Nephron progenitor cell (in vitro differentiated cells): ENCODE measurements around the gene KIF26A.

Experiments
- DNase-seq: peaks from one replicate; pipeline ENCODE4 v3.0.0; 2021
- H3K27ac Mint-ChIP-seq: 2 replicates; pipeline ENCODE4 v1.8.0; 2021; ENCODE audit warnings: mild to moderate bottlenecking, moderate library complexity, mixed read lengths
- H3K27me3 Mint-ChIP-seq: 2 replicates; pipeline ENCODE4 v1.8.0; 2021; ENCODE audit warnings: mild to moderate bottlenecking, low read depth, mixed read lengths; ENCODE audit not compliant: poor library complexity
- H3K36me3 Mint-ChIP-seq: 2 replicates; pipeline ENCODE4 v1.8.0; 2021; ENCODE audit warnings: low read depth, mixed read lengths
- H3K4me1 Mint-ChIP-seq: 2 replicates; pipeline ENCODE4 v1.8.0; 2021; ENCODE audit warnings: mixed read lengths
- H3K4me3 Mint-ChIP-seq: 2 replicates; pipeline ENCODE4 v1.8.0; 2021; ENCODE audit warnings: mild to moderate bottlenecking, moderate library complexity, mixed read lengths
- H3K9me3 Mint-ChIP-seq: 2 replicates; pipeline ENCODE4 v1.8.0; 2021; ENCODE audit warnings: mild to moderate bottlenecking, moderate library complexity, mixed read lengths
- TF ChIP-seq, protein P1 (sequence below): fragments of 200-600 bp; sonication (generic); IDR thresholded peaks from 2 replicates; pipeline ENCODE4 v1.5.0; 2021; ENCODE audit warnings: antibody characterized with exemption

Gene KIF26A

DNA sequence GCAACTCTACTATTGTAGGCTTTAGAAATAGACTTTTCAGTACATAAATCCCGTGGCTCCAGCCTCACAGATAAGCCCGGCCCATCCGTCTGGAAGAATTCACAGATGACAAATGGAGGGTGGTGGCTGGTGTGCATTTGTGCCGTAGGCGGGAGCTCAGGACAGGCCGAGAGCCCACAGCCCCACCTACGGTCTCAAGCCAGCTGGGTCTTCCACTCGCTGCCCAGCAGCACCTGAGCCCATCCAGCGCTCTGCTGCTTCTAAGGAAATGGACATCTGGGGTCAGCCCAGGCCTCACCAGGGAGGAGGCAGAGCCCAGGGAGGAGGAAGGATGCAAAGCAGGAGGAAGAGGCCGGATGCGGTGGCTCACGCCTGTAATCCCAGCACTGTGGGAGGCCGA, 72.8 kb downstream of the KIF26A start:
- TF ChIP-seq, protein P1, sequence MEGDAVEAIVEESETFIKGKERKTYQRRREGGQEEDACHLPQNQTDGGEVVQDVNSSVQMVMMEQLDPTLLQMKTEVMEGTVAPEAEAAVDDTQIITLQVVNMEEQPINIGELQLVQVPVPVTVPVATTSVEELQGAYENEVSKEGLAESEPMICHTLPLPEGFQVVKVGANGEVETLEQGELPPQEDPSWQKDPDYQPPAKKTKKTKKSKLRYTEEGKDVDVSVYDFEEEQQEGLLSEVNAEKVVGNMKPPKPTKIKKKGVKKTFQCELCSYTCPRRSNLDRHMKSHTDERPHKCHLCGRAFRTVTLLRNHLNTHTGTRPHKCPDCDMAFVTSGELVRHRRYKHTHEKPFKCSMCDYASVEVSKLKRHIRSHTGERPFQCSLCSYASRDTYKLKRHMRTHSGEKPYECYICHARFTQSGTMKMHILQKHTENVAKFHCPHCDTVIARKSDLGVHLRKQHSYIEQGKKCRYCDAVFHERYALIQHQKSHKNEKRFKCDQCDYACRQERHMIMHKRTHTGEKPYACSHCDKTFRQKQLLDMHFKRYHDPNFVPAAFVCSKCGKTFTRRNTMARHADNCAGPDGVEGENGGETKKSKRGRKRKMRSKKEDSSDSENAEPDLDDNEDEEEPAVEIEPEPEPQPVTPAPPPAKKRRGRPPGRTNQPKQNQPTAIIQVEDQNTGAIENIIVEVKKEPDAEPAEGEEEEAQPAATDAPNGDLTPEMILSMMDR = no peak
- no peaks in the 10 kb centered on the region for H3K9me3 Mint-ChIP-seq
- H3K27me3 Mint-ChIP-seq = peaks cover 67% of the 10 kb centered on the region
- H3K27ac Mint-ChIP-seq = no peak overlapping the region
- no peak for DNase-seq
- peaks cover 20% of the 10 kb centered on the region for H3K4me1 Mint-ChIP-seq
- H3K36me3 Mint-ChIP-seq = no peaks in the 10 kb centered on the region
- no peak overlapping the region for H3K4me3 Mint-ChIP-seq

DNA sequence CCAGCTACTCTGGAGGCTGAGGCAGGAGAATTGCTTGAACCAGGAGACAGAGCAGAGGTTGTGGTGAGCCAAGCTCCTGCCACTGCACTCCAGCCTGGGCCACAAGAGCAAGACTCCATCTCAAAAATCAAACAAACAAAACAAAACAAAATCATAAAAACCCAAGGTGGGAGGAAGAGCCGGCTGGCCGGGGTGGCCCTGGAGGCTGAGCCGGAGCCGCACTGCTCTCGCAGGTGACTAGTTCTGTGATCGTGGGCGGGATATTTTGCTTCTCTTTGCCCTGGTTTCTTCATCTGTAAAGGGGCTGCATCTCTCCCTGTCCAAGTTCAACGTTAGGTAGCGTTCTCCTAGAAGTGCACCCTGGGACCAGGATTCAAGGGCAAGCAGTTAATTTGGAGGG, 73.4 kb downstream of the KIF26A start:
- H3K9me3 Mint-ChIP-seq = no peaks in the 10 kb centered on the region

DNA sequence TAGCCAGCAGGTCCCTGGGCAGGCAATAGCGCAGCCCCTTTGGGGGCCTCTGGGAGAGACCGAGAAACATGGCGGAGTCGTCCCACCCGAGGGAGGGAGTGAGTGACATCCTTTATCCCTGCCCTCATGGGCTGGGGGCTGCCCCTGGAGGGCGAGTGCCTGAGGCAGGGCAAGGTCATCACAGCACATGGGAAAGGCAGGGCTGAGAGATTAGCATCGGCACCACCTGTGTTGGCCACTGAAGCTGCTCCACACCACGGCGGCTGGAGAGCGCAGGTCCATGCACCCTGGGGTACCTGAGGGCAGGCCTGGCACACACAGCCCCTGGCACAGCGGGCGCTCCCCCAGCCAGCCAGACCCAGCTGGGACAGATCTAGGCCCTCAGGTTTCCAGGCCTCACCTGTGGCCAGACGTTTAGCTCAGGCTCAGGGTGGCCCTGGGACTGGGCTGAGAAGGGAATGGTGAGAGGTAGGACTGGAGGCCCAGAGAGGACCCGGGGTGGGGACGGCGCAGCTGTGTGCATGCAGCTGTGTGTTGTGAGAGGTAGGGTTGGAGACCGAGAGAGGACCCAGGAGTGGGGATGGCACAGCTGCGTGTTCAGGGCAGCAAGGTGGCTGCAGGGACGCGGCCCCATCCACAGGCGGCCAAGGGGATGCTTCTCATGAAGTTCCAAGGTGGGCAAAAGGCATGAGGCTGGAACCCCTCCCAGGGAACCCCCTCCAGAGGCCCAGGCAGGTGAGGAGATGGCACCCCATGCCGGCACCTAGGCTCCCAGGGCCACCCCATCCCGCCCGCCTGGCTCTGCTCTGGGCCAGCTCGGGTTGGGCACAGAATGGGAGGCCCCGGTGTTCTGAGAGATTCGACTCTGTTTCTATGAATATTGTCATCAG, 74.1 kb downstream of the KIF26A start:
- Mint-ChIP-seq H3K27ac (no peak overlapping the region), H3K4me3 (no peak overlapping the region), H3K9me3 (no peaks in the 10 kb centered on the region), H3K27me3 (peaks cover 64% of the 10 kb centered on the region), H3K4me1 (peaks cover 13% of the 10 kb centered on the region), H3K36me3 (no peaks in the 10 kb centered on the region)
- TF ChIP-seq, protein P1 = no peak
- no peak for DNase-seq

More for the DNA sequence above, 73.4 kb downstream of the KIF26A start:
- H3K4me1 Mint-ChIP-seq = peaks cover 14% of the 10 kb centered on the region
- H3K27ac Mint-ChIP-seq = no peak overlapping the region
- no peak for DNase-seq
- TF ChIP-seq, protein P1 = no peak
- no peak overlapping the region for H3K4me3 Mint-ChIP-seq
- no peaks in the 10 kb centered on the region for H3K36me3 Mint-ChIP-seq
- peaks cover 67% of the 10 kb centered on the region for H3K27me3 Mint-ChIP-seq

DNA sequence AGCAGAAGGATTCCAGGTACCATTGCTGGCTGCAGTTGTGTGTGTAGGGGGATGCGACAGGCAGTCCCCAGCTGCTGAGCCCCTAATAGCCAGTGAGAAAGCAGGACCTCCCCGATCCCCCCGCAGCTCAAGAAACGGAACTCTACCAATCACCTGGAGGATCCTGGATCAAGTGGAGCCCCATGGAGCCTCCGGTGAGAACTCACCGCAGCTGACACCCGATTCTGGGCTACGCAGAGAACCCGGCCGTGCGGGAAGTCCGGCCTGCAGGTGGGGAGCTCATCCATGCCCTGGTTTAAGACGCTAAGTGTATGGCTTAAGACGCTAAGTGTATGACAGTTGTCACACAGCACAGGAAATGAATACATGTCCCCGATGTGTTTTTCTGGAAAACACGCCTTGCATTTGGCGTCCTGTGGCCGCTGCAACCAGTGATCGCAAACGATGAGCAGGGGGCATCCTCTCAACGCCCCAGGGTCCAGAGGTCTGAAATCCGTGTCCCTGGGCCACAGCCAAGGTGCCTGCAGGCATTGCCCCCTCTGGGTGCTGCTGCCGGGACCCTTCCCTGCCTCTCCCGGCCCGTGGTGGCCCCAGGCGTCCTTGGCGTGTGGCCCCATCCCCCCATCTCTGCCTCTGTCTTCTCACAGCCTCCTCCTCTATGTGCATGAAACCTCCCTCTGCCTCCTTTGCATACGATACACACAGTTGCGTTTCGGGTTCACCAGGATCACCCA, 75.1 kb downstream of the KIF26A start:
- no peaks in the 10 kb centered on the region for H3K36me3 Mint-ChIP-seq
- peaks cover 61% of the 10 kb centered on the region for H3K27me3 Mint-ChIP-seq
- no peak overlapping the region for H3K27ac Mint-ChIP-seq
- no peak overlapping the region for H3K4me3 Mint-ChIP-seq
- no peaks in the 10 kb centered on the region for H3K9me3 Mint-ChIP-seq
- DNase-seq = no peak
- peaks cover 13% of the 10 kb centered on the region for H3K4me1 Mint-ChIP-seq
- TF ChIP-seq, protein P1 = no peak

DNA sequence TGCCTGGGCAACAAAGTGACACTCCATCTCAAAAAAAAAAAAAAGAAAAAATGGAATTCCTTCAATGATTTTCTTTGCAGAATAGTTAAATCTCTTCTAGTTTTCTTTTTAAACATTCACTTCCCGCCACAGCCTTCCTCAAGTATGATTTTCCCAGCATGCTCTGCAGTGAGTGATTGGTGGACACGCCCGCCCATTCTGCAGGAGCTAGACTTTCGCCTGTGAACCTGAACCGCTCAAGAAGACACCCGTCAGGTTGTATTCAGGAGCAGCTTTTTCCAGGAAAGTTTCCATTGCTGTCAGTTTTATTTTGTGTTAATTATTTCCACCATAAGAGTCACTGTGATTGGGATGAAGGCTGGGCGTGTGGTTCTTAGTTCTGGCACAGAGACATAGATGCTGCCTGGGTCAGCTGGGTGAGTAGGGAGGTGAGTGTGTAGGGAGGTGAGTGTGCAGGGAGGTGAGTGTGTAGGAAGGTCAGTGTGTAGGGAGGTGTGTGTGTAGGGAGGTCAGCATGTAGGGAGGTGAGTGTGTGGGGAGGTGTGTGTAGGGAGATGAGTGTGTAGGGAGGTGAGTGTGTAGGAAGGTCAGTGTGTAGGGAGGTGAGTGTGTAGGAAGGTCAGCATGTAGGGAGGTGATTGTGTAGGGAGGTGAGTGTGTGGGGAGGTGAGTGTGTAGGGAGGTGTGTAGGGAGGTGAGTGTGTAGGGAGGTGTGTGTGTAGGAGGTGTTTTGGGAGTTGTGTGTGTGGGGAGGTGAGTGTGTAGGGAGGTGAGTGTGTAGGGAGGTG, 76.2 kb downstream of the KIF26A start:
- Mint-ChIP-seq H3K27ac (no peak overlapping the region), H3K27me3 (peaks cover 66% of the 10 kb centered on the region), H3K4me1 (peaks cover 24% of the 10 kb centered on the region), H3K9me3 (no peaks in the 10 kb centered on the region), H3K4me3 (no peak overlapping the region), H3K36me3 (no peaks in the 10 kb centered on the region)
- TF ChIP-seq, protein P1 = no peak
- no peak for DNase-seq
